Embryonic facial prominence (tissue), 1 donor: ENCODE data around the gene ATG9A.
A peak's percentile ranks its signal among the peaks of the same experiment; 100 is the strongest.

Experiments used
- DNase-seq: peaks from one replicate; pipeline ENCODE4 v3.0.0-alpha.2; 2016; ENCODE audit errors: extremely low spot score

Gene ATG9A

DNA sequence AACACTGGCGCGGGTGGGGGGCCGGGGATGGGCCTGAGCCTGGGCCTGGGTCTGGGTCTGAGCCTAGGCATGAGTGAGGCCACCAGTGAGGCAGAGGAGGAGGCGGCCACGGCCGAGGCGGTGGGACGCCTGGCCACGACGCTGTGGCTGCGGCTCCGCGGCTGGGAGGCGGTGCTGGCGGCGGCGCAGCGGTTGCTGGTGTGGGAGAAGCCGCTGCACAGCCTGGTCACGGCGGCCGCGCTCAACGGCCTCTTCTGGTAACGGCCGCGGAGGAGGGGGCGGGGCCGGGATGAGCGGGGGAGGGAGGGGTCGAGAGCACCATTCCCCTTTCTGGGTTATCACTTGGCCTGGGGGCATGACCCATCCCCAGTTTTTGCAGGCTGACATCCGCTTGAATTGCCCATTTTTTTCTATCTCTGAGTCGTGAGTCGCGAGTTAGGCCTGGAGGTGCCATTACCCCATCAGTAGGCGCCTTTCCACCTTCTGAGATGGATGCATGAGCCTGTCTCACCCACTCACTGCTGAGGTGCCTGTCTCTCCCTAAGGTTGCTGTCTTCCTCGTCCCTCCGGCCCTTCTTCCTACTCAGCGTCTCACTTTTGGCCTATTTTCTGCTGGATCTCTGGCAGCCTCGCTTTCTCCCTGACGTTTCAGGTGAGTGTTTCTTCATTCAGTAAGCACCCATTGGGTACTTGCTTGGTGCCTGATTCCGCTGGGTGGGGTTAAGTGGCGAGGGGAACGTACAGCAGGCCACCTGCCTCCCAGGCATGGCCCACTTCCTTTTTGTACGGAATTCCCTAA, 50.9 kb downstream of the ATG9A start:
- DNase-seq = no peak

DNA sequence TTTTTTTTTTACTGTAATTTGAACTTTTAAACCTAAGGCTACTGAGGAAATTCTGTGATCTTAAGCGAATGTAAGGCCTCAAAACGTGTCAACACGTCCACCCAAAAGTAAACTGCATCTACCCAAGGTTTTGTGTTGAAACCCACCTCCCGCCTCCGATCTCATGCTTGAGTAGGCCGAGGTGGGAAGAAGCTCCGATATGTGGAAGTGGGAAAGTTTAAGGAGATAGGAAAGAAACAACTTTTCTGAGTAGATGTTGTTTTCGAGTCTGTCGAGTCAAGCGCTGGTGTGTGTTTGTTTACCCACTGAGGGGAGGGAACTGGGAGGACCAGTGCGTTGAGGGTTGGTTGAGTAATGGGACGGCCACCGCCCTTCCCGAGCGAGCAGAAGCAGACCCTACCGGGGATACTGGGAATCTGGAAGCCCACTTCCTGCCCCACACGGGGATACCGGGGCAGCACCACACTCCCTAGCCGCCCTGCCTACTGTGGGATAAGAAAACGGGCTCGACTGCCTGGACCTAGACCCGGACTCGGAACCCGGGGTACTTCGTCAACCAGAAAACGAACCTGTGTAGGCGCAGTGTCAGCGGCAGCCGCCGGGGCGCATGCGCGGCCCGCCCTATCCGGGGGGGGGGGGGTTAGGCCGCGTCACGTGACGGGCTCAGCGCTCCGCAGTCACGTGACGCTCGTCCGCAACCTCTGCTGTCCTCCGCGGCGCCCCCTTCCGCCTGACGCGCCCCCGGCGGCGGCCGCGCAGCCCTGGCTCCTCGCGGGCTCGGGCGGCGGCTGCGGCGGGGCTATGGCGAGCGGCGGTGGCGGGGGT, 51.7 kb downstream of the ATG9A start, which contains the start of gene RETREG2:
RETREG2 (plus strand) TSS at position 724 of the 825 bp plus-strand sequence; CDS start at position 802, 78 bp downstream.
- peak; percentile 79 for DNase-seq

DNA sequence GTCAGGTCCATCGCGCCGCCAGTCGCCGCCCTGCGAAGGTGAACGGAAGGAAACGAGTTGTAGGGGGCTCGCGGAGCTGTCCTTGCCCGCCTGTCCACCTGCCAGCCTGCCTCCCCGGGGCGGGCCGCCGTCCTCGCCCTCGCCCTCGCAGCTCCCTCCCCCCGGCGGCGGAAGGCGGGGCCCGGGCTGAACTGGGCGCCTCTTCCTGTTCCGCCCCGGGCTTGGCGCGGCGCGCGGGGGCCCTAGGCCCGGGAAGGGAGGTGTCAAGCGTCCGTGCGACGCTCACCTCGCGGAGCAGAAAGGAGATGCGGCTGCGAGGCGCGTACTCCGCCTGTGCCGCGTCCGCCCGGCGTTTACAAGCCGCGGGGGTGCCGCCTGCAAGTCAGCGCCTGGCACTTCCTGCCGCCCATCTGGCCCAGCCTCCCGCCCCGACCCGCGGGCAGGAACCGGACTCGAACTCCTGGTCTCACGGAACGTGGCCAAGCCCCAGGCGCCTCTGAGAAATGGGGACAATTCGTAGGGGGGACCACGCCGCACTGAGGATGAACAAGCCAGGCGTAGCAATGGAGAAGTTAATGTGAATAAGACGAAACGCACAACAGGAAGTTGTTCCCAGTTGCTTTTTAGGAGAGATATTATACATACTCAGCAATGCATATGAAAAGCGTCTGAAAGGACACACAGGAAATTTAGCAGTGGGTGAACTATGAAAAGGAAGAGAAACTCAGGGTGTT, 52.5 kb downstream of the ATG9A start, which contains the start of gene CNPPD1:
CNPPD1 (minus strand) TSS at position 108 of the 734 bp plus-strand sequence; CDS start at position 11, 97 bp downstream.
- peak; percentile 7 for DNase-seq

DNA sequence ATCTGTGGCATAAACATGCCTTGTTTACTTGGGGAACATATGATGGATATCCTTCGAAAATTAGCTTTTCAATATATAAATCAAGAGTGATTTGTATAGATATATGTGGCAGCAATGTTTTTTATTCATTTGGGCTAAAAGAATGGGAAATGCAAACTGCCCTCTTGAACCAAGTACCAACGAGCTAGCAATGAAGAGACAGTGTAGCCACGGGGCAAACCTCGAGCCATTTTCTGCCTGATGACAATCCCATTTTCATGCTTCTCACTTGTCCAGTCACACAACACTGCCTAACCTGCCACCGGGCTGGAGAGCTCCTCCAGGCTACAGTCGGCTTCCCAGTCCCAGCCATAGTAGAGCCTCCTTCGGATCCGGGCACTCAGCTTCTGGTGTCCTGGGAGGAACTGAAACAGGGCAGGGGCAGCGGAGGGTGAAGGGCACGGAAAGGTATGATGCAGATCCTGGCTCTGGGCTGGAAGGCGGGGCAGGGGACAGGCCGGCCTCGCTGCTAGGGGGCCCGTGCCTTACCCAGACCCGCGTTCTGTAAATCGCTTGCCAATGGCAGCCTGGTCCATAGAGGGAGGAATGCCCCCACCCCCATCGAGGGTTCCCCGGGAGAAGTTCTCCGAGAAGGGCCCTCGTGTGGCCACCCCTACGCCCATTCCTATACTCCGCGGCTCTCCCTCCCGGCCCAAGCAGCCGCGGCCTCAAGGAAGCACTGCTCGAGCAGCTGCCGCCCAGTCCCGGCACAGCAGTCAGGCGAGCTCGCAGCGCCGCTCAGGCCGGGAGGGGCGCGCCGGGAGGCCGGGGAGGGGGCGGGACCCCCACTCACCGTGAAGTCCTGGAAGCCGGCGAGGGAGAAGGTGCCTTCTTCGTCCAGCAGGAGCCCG, 53.3 kb downstream of the ATG9A start:
- DNase-seq = no peak

DNA sequence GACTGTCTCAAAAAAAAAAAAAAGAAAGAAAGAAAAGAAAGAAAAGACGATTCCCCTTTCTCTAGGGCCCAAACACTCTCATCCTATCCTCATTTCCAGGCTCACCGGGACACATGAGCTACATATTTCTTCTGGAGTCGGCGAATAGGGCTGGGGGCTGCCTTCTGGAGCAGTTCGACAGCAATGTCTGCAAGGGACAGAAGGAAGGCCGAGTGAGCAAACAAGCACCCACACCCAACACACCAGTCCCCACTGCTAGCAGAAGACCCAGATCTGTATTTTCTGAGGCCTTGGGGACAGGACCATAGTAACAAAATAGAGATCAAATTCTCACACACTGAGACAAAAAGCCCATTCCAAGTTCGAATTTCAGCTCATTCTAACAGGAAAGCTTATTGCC, 54.0 kb downstream of the ATG9A start:
- no peak for DNase-seq

DNA sequence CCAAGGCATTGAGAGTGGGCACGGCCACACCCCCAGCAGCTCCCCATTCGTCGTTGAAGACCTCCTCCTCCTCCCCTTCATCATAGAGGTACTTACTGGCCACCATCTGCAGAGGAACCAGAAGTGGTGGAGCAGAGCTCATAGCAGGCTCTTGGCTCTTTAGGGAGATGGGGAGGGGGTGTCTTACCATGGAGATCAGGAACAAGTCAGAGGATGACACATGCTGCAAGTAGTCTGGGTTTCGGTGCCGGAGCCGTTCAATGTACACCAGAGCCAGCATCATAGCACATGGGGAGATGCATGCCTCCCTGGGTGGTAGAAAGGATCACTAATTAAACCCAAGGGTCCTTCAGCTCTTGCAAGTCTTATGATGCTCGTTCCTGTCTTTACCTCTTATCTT, 54.6 kb downstream of the ATG9A start:
- DNase-seq = no peak

DNA sequence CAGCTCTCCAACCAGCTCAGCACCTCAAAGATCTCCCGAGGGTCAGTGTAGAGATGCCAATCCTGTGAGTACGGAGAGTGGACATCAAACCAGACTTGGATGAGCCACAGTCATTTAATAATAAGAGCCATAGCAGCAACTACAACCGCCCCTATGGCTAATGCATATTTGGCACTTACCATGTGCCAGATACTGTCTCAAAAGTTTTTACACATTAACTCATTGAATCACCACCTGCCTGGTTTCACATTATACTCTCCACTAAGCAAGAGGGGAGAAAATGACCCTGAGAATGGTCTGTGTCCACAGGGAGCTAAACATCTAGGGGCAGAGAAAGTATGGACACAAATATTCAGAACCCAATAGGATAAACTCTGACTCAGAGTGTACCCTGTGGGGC, 55.3 kb downstream of the ATG9A start:
- no peak for DNase-seq

DNA sequence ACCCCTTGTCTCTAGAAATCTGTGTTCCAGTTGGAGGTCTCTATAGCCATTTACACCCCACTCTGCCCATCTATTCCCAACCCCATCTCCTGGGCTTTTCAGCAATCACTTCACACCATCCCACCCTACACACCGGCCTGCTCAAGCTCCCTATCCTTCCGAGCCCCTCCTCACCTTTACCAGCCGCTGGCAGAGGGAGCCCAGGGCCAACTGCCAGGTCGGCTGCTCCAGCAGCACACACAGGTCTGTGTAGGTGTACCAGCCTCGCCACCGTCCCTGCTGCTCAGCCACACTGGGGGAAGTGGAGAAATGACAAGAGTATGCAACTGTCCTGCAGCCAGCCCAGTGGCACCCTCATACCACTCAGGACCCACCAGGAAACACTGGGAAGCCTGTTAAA, 56.3 kb downstream of the ATG9A start:
- no peak for DNase-seq

DNA sequence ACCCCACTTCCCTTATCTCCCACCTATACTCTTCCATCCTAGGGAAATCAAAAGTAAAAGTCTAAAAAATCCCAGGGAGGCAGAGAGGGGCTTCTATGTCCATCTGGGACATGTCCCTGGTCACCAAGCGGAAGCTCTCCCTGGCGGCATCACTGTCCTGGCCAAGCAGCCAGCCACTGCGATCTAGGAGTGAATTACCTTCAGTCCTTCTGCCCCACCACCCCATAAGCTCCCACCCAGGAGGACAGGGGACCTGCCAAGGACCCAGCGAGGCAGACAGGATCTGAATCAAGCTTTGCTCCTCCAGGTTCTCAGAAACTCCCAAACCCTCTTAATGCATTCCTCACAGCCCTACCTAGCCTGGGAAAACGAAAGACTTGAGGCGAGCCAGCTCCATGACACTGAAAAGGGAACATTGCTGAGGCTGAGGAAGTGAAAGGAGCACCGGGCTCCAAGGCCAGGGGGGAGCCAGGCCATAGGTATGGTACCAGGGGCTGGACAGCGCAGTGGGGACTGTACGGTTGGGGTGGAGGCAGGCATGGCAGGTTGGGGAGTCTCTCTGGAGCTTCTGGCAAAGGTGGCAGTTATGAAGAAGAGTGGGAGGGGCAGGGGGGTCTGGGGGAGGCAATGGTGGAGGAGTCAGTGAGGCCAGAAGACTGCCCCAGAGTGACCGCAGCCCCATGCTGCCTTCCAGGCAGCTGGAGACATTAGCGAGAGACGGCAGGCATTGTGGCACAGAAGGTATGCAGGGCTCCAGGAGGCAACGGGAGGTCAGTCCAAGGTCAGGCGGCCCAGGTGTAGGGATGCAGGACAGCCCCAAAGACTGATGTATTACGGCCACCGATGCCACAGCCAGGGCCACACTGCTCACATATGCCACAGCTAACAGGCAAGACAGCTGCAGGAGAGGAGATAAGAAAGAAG, 56.9 kb downstream of the ATG9A start:
- no peak for DNase-seq

DNA sequence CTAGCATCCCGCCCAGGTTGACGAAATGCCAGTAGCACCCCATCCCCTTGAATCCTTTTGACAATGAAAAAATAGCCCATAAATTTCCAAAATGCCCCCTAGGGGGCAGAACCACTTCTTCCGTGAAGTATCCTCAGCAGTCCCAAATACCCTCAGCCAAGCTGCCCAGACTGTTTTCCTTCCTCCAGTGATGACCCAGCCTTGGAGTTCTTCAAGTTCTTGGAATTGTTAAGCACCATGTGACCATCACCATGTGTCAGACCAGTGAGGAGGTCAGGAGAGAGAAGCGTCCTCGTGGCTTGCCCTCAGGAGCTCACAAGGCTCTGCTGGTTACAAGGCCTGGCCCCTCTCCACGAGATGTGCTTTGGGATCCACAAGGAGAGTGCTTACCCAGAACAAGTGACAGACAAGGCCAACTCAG, 58.2 kb downstream of the ATG9A start:
- no peak for DNase-seq

DNA sequence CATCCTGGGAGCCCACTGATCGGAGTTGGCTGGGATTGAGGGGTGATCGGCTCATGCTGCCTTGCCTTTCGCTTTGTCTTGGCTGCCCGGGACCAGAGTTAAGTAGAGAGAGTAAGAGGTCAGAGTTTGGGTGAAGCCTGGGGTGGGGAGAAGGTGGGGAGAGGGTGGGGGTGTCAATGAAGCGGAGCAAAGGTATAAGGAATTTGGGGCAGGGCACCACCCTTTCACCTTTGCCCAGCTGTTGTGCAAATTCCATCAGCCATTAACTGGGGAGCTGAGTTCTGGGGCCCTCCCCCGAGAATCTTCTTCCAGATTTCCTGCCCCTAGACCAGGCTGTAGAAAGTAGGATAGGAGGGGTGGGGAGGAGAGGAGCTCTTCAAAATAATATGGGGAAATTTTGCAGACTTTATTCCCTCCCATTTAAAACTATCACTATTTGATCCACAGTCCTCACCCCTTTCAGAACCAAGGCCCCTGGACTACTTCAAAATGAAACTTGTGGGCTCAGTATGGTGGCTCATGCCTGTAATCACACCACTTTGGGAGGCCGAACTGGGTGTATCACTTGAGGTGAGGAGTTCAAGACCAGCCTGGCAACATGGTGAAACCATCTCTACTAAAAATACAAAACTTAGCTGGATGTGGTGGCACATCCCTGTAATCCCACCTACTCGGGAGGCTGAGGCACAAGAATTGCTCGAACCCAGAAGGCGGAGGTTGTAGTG, 59.3 kb downstream of the ATG9A start, which contains the start of gene SLC23A3:
SLC23A3 (minus strand) TSS at position 100 of the 725 bp plus-strand sequence; CDS start at position 55, 45 bp downstream.
- no peak for DNase-seq
